Skeletal muscle tissue (tissue), 4 donors: ENCODE measurements around the gene CUBN. TPM values are rescaled to one million over a fixed set of nuclear protein-coding genes. Genes with fewer than 3 reads are reported as not detected.

Experiments used
- H3K27ac ChIP-seq: one replicate; pipeline ENCODE4 v1.7.0; 2013; ENCODE audit warnings: mild to moderate bottlenecking, low read depth, low read length, inconsistent platforms
- H3K27me3 ChIP-seq, 3 donors: one replicate each; pipeline ENCODE4 v1.7.0; 2013; ENCODE audit warnings: low read length in 3 of 3; ENCODE audit not compliant: control insufficient read depth in 3 of 3, insufficient read depth in 3 of 3
- H3K36me3 ChIP-seq, 3 donors: one replicate each; pipeline ENCODE4 v1.7.0; 2013; ENCODE audit warnings: low read length in 3 of 3; ENCODE audit not compliant: control insufficient read depth in 3 of 3, insufficient read depth in 3 of 3
- H3K4me1 ChIP-seq, 3 donors: one replicate each; pipeline ENCODE4 v1.7.0; 2013; ENCODE audit warnings: low read length in 3 of 3, mild to moderate bottlenecking in 3 of 3; ENCODE audit not compliant: control insufficient read depth in 3 of 3, insufficient read depth in 3 of 3
- H3K4me3 ChIP-seq, 3 donors: one replicate each; pipeline ENCODE4 v1.7.0; 2013; ENCODE audit warnings: low read length in 3 of 3
- H3K9ac ChIP-seq, 3 donors: one replicate each; pipeline ENCODE4 v1.7.0; 2013; ENCODE audit warnings: low read length in 3 of 3, mild to moderate bottlenecking in 3 of 3, moderate library complexity in 2 of 3, low read depth in 1 of 3
- H3K9me3 ChIP-seq, 3 donors: one replicate each; pipeline ENCODE4 v1.7.0; 2013; ENCODE audit warnings: low read length in 3 of 3; ENCODE audit not compliant: control insufficient read depth in 3 of 3
- total RNA-seq: library from RNA; depleted of rRNA; stranded (reverse); fragments of >200 nt; gene quantifications from one replicate; pipeline ENCODE4 v1.2.3, GENCODE V29; 2014
- donor health status: Osteomylitis.

Gene CUBN
- 4.2 TPM for total RNA-seq

GRCh38 chr10:17129741-17130140, at the start of gene CUBN:
Gene CUBN (minus strand): TSS chr10:17129811. CDS start chr10:17129765, 46 bp downstream.
- Histone ChIP-seq H3K9me3 (no peaks in the 10 kb centered on the region), H3K9ac (no peak within 1 kb of the TSS), H3K27me3 (no peaks in the 10 kb centered on the region), H3K27ac (no peak within 1 kb of the TSS), H3K4me3 (no peak within 1 kb of the TSS), H3K36me3 (no peaks in the 10 kb centered on the region), H3K4me1 (no peaks in the 10 kb centered on the region)

GRCh38 chr10:17179002-17179401, 49.4 kb upstream of the CUBN start:
- H3K36me3 ChIP-seq, result no peaks in the 10 kb centered on the region
- no peaks in the 10 kb centered on the region for H3K27me3 ChIP-seq
- no peak overlapping the region for H3K9ac ChIP-seq
- no peaks in the 10 kb centered on the region for H3K9me3 ChIP-seq
- H3K4me1 ChIP-seq, result no peaks in the 10 kb centered on the region
- H3K27ac ChIP-seq, result no peak overlapping the region
- H3K4me3 ChIP-seq, result no peak overlapping the region

- H3K27me3 ChIP-seq, result no peaks in the 10 kb centered on the region
These were observed 48.4 kb upstream of the CUBN start for GRCh38 chr10:17178006-17178405.

GRCh38 chr10:17177014-17177413, 47.4 kb upstream of the CUBN start:
- Histone ChIP-seq H3K27ac (no peak overlapping the region), H3K27me3 (no peaks in the 10 kb centered on the region), H3K36me3 (no peaks in the 10 kb centered on the region), H3K4me1 (no peaks in the 10 kb centered on the region), H3K4me3 (no peak overlapping the region), H3K9me3 (no peaks in the 10 kb centered on the region), H3K9ac (no peak overlapping the region)

More at GRCh38 chr10:17178006-17178405, 48.4 kb upstream of the CUBN start:
- H3K9me3 ChIP-seq, result no peaks in the 10 kb centered on the region
- no peaks in the 10 kb centered on the region for H3K4me1 ChIP-seq
- H3K4me3 ChIP-seq, result no peak overlapping the region
- H3K27ac ChIP-seq, result no peak overlapping the region
- H3K9ac ChIP-seq, result no peak overlapping the region
- no peaks in the 10 kb centered on the region for H3K36me3 ChIP-seq

- Histone ChIP-seq H3K4me3 (no peak overlapping the region), H3K9ac (no peak overlapping the region), H3K4me1 (no peaks in the 10 kb centered on the region), H3K36me3 (peaks cover 0 to 3% (median 2%) of the 10 kb centered on the region in 3 donors), H3K27ac (no peak overlapping the region), H3K9me3 (no peaks in the 10 kb centered on the region), H3K27me3 (no peaks in the 10 kb centered on the region)
These were observed 46.5 kb upstream of the CUBN start for GRCh38 chr10:17176091-17176490.

- Histone ChIP-seq H3K4me3 (no peak overlapping the region), H3K27ac (no peak overlapping the region), H3K9me3 (no peaks in the 10 kb centered on the region)
These were observed 45.9 kb upstream of the CUBN start for GRCh38 chr10:17175551-17175950.

GRCh38 chr10:17174626-17175025, 45.0 kb upstream of the CUBN start:
- H3K9ac ChIP-seq, result no peak overlapping the region
- no peaks in the 10 kb centered on the region for H3K9me3 ChIP-seq
- H3K27me3 ChIP-seq, result no peaks in the 10 kb centered on the region
- H3K36me3 ChIP-seq, result peaks cover 0 to 3% (median 3%) of the 10 kb centered on the region in 3 donors
- no peaks in the 10 kb centered on the region for H3K4me1 ChIP-seq
- no peak overlapping the region for H3K27ac ChIP-seq
- H3K4me3 ChIP-seq, result no peak overlapping the region

More at GRCh38 chr10:17175551-17175950, 45.9 kb upstream of the CUBN start:
- no peak overlapping the region for H3K9ac ChIP-seq
- H3K4me1 ChIP-seq, result no peaks in the 10 kb centered on the region
- H3K27me3 ChIP-seq, result no peaks in the 10 kb centered on the region
- peaks cover 0 to 3% (median 3%) of the 10 kb centered on the region in 3 donors for H3K36me3 ChIP-seq

GRCh38 chr10:17171141-17171641, 41.6 kb upstream of the CUBN start:
- Histone ChIP-seq H3K4me1 (no peaks in the 10 kb centered on the region), H3K27ac (no peak overlapping the region), H3K9ac (no peak overlapping the region), H3K4me3 (no peak overlapping the region), H3K9me3 (no peaks in the 10 kb centered on the region), H3K36me3 (peaks cover 0 to 3% (median 3%) of the 10 kb centered on the region in 3 donors), H3K27me3 (no peaks in the 10 kb centered on the region)

GRCh38 chr10:17169803-17170202, 40.2 kb upstream of the CUBN start:
- H3K36me3 ChIP-seq, result peaks cover 0 to 3% (median 3%) of the 10 kb centered on the region in 3 donors
- no peak overlapping the region for H3K9ac ChIP-seq
- H3K27ac ChIP-seq, result no peak overlapping the region
- no peaks in the 10 kb centered on the region for H3K27me3 ChIP-seq
- no peaks in the 10 kb centered on the region for H3K9me3 ChIP-seq
- H3K4me3 ChIP-seq, result no peak overlapping the region
- H3K4me1 ChIP-seq, result no peaks in the 10 kb centered on the region

- Histone ChIP-seq H3K27ac (no peak overlapping the region), H3K9ac (no peak overlapping the region), H3K4me1 (no peaks in the 10 kb centered on the region), H3K36me3 (peaks cover 0 to 3% (median 3%) of the 10 kb centered on the region in 3 donors), H3K4me3 (no peak overlapping the region), H3K27me3 (no peaks in the 10 kb centered on the region), H3K9me3 (no peaks in the 10 kb centered on the region)
These were observed 37.1 kb upstream of the CUBN start for GRCh38 chr10:17166699-17167098.
